NCI-H748 treated with DMSO at 0.1 percent for 48 hours (cell line): ENCODE results near the gene MUC22.

Experiments
- DNase-seq: peaks from one replicate; lab custom pipeline; 2025; lab: John Stamatoyannopoulos, UW

Gene MUC22

DNA sequence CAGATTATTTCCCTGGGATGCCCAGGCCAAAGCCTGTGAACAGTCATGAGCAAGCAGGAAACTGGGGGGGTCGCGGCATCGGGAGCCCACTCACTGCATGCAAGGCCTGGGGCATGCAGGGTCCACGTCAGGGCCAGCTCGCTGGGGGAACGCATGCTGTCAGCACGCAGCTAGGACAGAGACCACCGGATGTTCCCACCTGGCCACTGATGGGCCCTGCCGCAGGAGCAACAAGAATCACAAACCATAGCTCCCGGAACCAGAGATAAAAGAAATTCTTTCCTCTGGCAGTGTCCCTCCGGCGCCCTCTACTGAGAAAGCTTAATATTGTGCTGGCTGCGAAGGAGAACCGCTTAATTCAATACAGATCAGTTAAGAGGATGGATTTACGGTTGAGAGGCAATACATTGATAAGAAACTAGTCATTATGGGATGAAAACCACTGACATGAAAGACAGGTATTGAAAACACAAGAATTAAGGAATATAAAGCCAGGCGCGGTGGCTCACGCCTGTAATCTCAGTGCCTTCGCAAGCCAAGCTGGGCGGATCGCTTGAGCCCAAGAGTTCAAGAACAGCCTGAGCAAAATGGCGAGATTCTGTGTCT lies 69.5 kb downstream of the MUC22 start:
- peak; percentile 77 for DNase-seq

DNA sequence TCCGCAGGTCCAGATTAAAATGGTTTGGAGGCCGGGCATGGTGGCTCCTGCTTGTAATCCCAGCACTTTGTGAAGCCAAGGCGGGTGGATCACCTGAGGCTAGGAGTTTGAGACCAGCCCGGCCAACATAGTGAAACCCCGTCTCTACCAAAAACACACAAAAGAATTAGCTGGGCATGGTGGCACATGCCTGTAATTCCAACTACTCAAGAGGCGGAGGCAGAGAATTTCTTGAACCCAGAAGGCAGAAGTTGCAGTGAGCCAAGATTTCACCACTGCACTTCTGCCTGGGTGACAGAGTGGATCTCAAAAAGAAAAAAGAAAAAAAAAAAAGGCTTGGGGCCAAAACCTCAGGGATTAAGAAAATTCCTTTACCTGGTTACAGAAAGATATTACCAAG lies 71.6 kb downstream of the MUC22 start:
- DNase-seq, result no peak

DNA sequence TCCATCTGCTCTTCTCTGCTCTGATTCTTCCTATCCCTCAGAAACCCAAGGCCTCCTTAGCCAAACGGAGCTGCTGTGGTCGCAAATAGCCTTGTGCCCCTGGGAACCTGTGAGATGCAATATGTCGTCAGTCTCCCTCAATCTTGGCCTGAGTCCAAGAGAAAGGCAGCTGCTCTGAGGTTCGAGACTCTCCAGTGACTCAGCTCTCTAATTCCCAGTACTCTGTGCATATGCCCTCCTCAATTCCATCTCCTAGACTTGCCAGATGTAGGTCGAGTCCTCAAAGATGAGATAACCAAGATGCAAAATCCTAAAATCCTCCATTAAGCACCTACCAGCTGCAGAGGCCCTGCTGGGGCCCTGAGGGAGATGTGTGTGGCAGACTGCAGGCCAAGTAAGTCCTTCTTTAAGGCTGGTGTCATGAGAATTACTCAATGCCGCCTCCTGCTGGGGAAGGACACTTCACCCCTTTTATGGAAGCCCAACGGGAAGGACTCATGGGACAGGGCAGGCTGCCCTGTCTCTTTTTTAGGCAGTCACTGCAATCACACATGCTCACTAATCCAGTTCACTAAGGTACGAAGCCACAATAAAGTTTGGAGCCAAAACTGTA lies 73.6 kb downstream of the MUC22 start:
- DNase-seq, result no peak
